Neutrophil (primary cell): ENCODE results near the gene EIF3F.

Experiments
- H3K27ac ChIP-seq: fragments of 200-600 bp; sonication (generic); 2 replicates; pipeline ENCODE4 v1.5.1; 2016; ENCODE audit warnings: mild to moderate bottlenecking, moderate library complexity
- H3K27me3 ChIP-seq: fragments of 200-600 bp; sonication (generic); 2 replicates; pipeline ENCODE4 v1.6.0; 2016; ENCODE audit warnings: mild to moderate bottlenecking
- H3K36me3 ChIP-seq: fragments of 200-600 bp; sonication (generic); 2 replicates; pipeline ENCODE4 v1.5.1; 2017
- H3K4me1 ChIP-seq, 2 experiments: fragments of 200-600 bp in 1 of 2; sonication (generic) in 1 of 2; 1 replicate in 1 of 2; 2 replicates in 1 of 2; pipeline versions ENCODE4 v1.5.1 to v1.6.1; 2013 to 2016; ENCODE audit warnings: low read depth in 1 of 2, low read length in 1 of 2, mild to moderate bottlenecking in 1 of 2, moderate library complexity in 1 of 2; ENCODE audit not compliant: control insufficient read depth in 1 of 2, insufficient read depth in 1 of 2
- H3K4me3 ChIP-seq, 2 experiments: fragments of 200-600 bp in 1 of 2; sonication (generic) in 1 of 2; 1 replicate in 1 of 2; 2 replicates in 1 of 2; pipeline ENCODE4 v1.5.1; 2013 to 2016; ENCODE audit warnings: low read depth in 1 of 2, low read length in 1 of 2, mild to moderate bottlenecking in 1 of 2, moderate library complexity in 1 of 2
- H3K9me3 ChIP-seq: fragments of 200-600 bp; sonication (generic); 2 replicates; pipeline ENCODE4 v1.5.1; 2016
- TF ChIP-seq, protein P1 (sequence below): fragments of 200-600 bp; sonication (generic); IDR thresholded peaks from 2 replicates; pipeline ENCODE4 v1.5.1; 2016; ENCODE audit warnings: antibody characterized with exemption

Gene EIF3F

DNA sequence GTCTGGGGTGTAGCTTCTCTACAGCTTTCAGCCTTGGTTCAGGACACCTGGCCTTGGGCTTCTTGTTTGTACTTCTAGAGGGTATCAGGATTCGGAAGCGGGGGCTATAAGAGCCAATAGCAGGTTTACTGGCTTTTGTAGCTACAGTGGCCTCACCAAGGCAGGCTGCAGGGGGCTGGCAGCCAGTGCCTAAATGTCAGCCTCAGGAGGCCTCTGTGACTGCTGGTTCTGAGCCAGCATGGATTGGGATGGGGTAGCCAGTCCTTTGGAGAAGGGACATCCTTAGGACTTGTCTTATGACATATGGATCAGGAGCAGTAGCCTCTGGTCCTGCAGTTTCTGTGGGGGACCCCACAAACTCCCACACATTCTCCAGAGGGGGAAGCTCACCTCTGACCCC, 29.9 kb downstream of the EIF3F start:
- H3K36me3 ChIP-seq, result no peaks in the 10 kb centered on the region
- H3K4me1 ChIP-seq, result peaks cover 0 to 9% of the 10 kb centered on the region in 2 experiments
- TF ChIP-seq, protein P1, sequence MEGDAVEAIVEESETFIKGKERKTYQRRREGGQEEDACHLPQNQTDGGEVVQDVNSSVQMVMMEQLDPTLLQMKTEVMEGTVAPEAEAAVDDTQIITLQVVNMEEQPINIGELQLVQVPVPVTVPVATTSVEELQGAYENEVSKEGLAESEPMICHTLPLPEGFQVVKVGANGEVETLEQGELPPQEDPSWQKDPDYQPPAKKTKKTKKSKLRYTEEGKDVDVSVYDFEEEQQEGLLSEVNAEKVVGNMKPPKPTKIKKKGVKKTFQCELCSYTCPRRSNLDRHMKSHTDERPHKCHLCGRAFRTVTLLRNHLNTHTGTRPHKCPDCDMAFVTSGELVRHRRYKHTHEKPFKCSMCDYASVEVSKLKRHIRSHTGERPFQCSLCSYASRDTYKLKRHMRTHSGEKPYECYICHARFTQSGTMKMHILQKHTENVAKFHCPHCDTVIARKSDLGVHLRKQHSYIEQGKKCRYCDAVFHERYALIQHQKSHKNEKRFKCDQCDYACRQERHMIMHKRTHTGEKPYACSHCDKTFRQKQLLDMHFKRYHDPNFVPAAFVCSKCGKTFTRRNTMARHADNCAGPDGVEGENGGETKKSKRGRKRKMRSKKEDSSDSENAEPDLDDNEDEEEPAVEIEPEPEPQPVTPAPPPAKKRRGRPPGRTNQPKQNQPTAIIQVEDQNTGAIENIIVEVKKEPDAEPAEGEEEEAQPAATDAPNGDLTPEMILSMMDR, result no peak
- H3K4me3 ChIP-seq, result no peak overlapping the region
- H3K9me3 ChIP-seq, result no peaks in the 10 kb centered on the region
- H3K27me3 ChIP-seq, result peaks cover 12% of the 10 kb centered on the region
- H3K27ac ChIP-seq, result no peak overlapping the region

- peaks cover 2% of the 10 kb centered on the region for H3K27me3 ChIP-seq
- H3K4me3 ChIP-seq, result no peak overlapping the region
- peaks cover 0 to 9% of the 10 kb centered on the region in 2 experiments for H3K4me1 ChIP-seq
- TF ChIP-seq, protein P1, result no peak
- no peak overlapping the region for H3K27ac ChIP-seq
- H3K36me3 ChIP-seq, result no peaks in the 10 kb centered on the region
- H3K9me3 ChIP-seq, result no peaks in the 10 kb centered on the region
Measured at GRCh38 chr11:8017894-8018483, 30.9 kb downstream of the EIF3F start.

GRCh38 chr11:8018484-8019313, 31.6 kb downstream of the EIF3F start:
- TF ChIP-seq, protein P1, result no peak

GRCh38 chr11:8019314-8020243, 32.4 kb downstream of the EIF3F start:
- H3K4me3 ChIP-seq, result no peak overlapping the region

More at GRCh38 chr11:8018484-8019313, 31.6 kb downstream of the EIF3F start:
- H3K4me3 ChIP-seq, result no peak overlapping the region
- peaks cover 0 to 9% of the 10 kb centered on the region in 2 experiments for H3K4me1 ChIP-seq
- no peak overlapping the region for H3K27ac ChIP-seq
- no peaks in the 10 kb centered on the region for H3K27me3 ChIP-seq
- H3K36me3 ChIP-seq, result no peaks in the 10 kb centered on the region
- H3K9me3 ChIP-seq, result no peaks in the 10 kb centered on the region

DNA sequence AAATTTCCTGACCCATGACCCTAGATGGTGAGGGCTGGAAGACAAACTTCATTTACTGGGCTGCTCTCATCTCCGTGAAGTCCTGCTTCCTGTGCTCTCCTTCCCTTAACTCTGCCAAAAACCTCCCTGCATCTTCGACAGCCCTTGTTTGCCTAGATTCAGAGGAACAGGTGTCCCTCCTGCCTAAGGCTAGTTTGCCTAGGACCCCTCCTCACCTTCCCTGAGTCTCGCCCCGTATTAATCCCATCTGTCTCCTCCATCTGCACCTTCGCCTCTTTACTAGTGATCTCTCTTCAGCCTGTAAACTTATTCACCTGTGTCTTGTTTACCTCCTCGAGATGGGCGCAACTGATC, 33.1 kb downstream of the EIF3F start:
- Histone ChIP-seq H3K27ac (no peak overlapping the region), H3K27me3 (peaks cover 12% of the 10 kb centered on the region), H3K36me3 (no peaks in the 10 kb centered on the region), H3K4me1 (peaks cover 0 to 9% of the 10 kb centered on the region in 2 experiments), H3K4me3 (no peak overlapping the region), H3K9me3 (no peaks in the 10 kb centered on the region)
- TF ChIP-seq, protein P1, result no peak

More at GRCh38 chr11:8019314-8020243, 32.4 kb downstream of the EIF3F start:
- no peak overlapping the region for H3K27ac ChIP-seq
- H3K4me1 ChIP-seq, result peaks cover 0 to 9% of the 10 kb centered on the region in 2 experiments
- TF ChIP-seq, protein P1, result no peak
- H3K27me3 ChIP-seq, result peaks cover 5% of the 10 kb centered on the region
- no peaks in the 10 kb centered on the region for H3K9me3 ChIP-seq
- no peaks in the 10 kb centered on the region for H3K36me3 ChIP-seq
